SK-N-SH (cell line): ENCODE results near the gene KNOP1. TPM values are rescaled to one million over a fixed set of nuclear protein-coding genes. Genes with fewer than 3 reads are reported as not detected.
A peak's percentile ranks its signal among the peaks of the same experiment; 100 is the strongest.

Experiments
- CTCF ChIA-PET: fragments of 300-600, 350-600 bp; formaldehyde crosslinking; extraction: SDS; loops from one replicate; lab custom pipeline; 2021; lab: Yijun Ruan, JAX
- POLR2A ChIA-PET: fragments of 350-600 bp; sonication (Branson Sonifier 250); formaldehyde crosslinking; extraction: SDS; loops from one replicate; lab custom pipeline; 2020; ENCODE audit warnings: antibody characterized with exemption, inconsistent platforms; lab: Yijun Ruan, JAX
- DNase-seq: peaks from one replicate; pipeline ENCODE4 v3.0.0; 2012
- H2AFZ ChIP-seq: fragments of 200-600 bp; sonication (generic); 2 replicates; pipeline ENCODE4 v1.8.1; 2016; ENCODE audit warnings: antibody characterized with exemption, mild to moderate bottlenecking, low read depth
- H3F3A ChIP-seq: fragments of 200-600 bp; sonication (generic); replicated peaks from 2 replicates; pipeline ENCODE3; 2016; ENCODE audit warnings: antibody characterized with exemption, mild to moderate bottlenecking; ENCODE audit not compliant: insufficient read depth
- H3K27ac ChIP-seq, 2 experiments: fragments of 200-500 bp in 1 of 2; fragments of 200-600 bp in 1 of 2; sonication (Bioruptor generic) in 1 of 2; sonication (generic), shearing (Covaris generic) in 1 of 2; 2 replicates each; pipeline versions ENCODE4 v1.5.1 to v1.6.1; 2014 to 2016; ENCODE audit warnings: low read depth in 2 of 2, inconsistent platforms in 1 of 2, low read length in 1 of 2, mild to moderate bottlenecking in 1 of 2, mixed read lengths in 1 of 2
- H3K27me3 ChIP-seq: fragments of 200-600 bp; sonication (generic), shearing (Covaris generic); 2 replicates; pipeline ENCODE4 v1.6.1; 2016; ENCODE audit warnings: mixed run types; ENCODE audit not compliant: insufficient read depth
- H3K36me3 ChIP-seq, 2 experiments: fragments of 200-500 bp in 1 of 2; fragments of 200-600 bp in 1 of 2; sonication (Bioruptor generic) in 1 of 2; sonication (generic) in 1 of 2; replicated peaks in 1 of 2; 2 replicates each; pipeline versions ENCODE3 to v1.5.1; 2014 to 2016; ENCODE audit warnings: low read length in 1 of 2, mild to moderate bottlenecking in 1 of 2; ENCODE audit not compliant: insufficient read depth in 2 of 2, control insufficient read depth in 1 of 2
- H3K4me1 ChIP-seq, 2 experiments: fragments of 200-500 bp in 1 of 2; fragments of 200-600 bp in 1 of 2; sonication (Bioruptor generic) in 1 of 2; sonication (generic), shearing (Covaris generic) in 1 of 2; 2 replicates each; pipeline versions ENCODE4 v1.5.1 to v1.6.1; 2014 to 2016; ENCODE audit warnings: low read depth in 1 of 2, low read length in 1 of 2, mixed run types in 1 of 2; ENCODE audit not compliant: insufficient read depth in 2 of 2, control insufficient read depth in 1 of 2
- H3K4me2 ChIP-seq: fragments of 200-600 bp; sonication (generic), shearing (Covaris generic); 2 replicates; pipeline ENCODE4 v1.6.1; 2017; ENCODE audit warnings: mixed run types
- H3K4me3 ChIP-seq, 2 experiments: fragments of 200-500 bp in 1 of 2; fragments of 200-600 bp in 1 of 2; sonication (Bioruptor generic) in 1 of 2; sonication (generic), shearing (Covaris generic) in 1 of 2; 2 replicates each; pipeline versions ENCODE4 v1.5.1 to v1.8.1; 2014 to 2016; ENCODE audit warnings: low read depth in 2 of 2, inconsistent platforms in 1 of 2, low read length in 1 of 2, mild to moderate bottlenecking in 1 of 2, mixed read lengths in 1 of 2, moderate library complexity in 1 of 2
- H3K79me2 ChIP-seq: fragments of 200-600 bp; sonication (generic); 2 replicates; pipeline ENCODE4 v1.8.1; 2017; ENCODE audit warnings: mild to moderate bottlenecking; ENCODE audit not compliant: insufficient read depth
- H3K9ac ChIP-seq: fragments of 200-600 bp; sonication (generic); 2 replicates; pipeline ENCODE4 v1.6.1; 2017; ENCODE audit warnings: mixed run types
- H3K9me2 ChIP-seq: fragments of 200-600 bp; sonication (generic); 2 replicates; pipeline ENCODE4 v1.6.1; 2017; ENCODE audit warnings: mixed run types
- H3K9me3 ChIP-seq: fragments of 200-600 bp; sonication (generic); 2 replicates; pipeline ENCODE4 v1.6.1; 2017; ENCODE audit warnings: mixed run types, mild to moderate bottlenecking, moderate library complexity
- H4K20me1 ChIP-seq: fragments of 200-600 bp; sonication (generic); 2 replicates; pipeline ENCODE4 v1.6.1; 2017; ENCODE audit warnings: mild to moderate bottlenecking, mixed run types; ENCODE audit not compliant: insufficient read depth
- EP300 ChIP-seq, 2 experiments: IDR thresholded peaks; 2 replicates each; pipeline versions ENCODE4 v1.4.0 to v1.6.1; 2012; ENCODE audit warnings: borderline replicate concordance in 1 of 2, low read depth in 1 of 2, low read length in 1 of 2
- FOXJ3 ChIP-seq: sonication (generic); formaldehyde crosslinking; IDR thresholded peaks from 2 replicates; pipeline ENCODE4 v1.5.1; 2020; ENCODE audit warnings: mild to moderate bottlenecking, missing genetic modification reagents
- FOXM1 ChIP-seq: IDR thresholded peaks from 2 replicates; pipeline ENCODE4 v1.4.0; 2012; ENCODE audit warnings: low read depth, mild to moderate bottlenecking
- NFIC ChIP-seq: IDR thresholded peaks from 2 replicates; pipeline ENCODE4 v1.4.0; 2012; ENCODE audit warnings: borderline replicate concordance
- NRF1 ChIP-seq: IDR thresholded peaks from 2 replicates; pipeline ENCODE4 v1.6.1; 2012; ENCODE audit warnings: low read depth, mild to moderate bottlenecking, low read length
- RCOR1 ChIP-seq: fragments of 150-350 bp; IDR thresholded peaks from 2 replicates; pipeline ENCODE4 v1.6.1; 2017; ENCODE audit warnings: antibody characterized with exemption, low read length
- TEAD4 ChIP-seq: IDR thresholded peaks from 2 replicates; pipeline ENCODE4 v1.4.0; 2012; ENCODE audit warnings: mild to moderate bottlenecking, borderline replicate concordance; ENCODE audit not compliant: insufficient read depth
- WGBS: methylation state at CpG from one replicate; pipeline ENCODE4 v1.1.6; 2017; ENCODE audit warnings: low lambda C conversion rate; 5-methylcytosine and 5-hydroxymethylcytosine counted together
- polyA plus RNA-seq, 3 experiments: library from polyadenylated mRNA; depleted of rRNA; stranded (reverse); fragments of >200 nt; gene quantifications; 2 replicates each; pipeline ENCODE4 v1.2.3, GENCODE V29; 2012
- TF ChIP-seq, protein P1 (sequence below): fragments of 150-350 bp; IDR thresholded peaks from 2 replicates; pipeline ENCODE4 v1.6.1; 2016; ENCODE audit warnings: mild to moderate bottlenecking, low read depth, low read length
- TF ChIP-seq, protein P2 (sequence below): IDR thresholded peaks from 2 replicates; pipeline ENCODE4; 2012
- TF ChIP-seq, protein P3 (sequence below): fragments of 200-600 bp; sonication (generic); IDR thresholded peaks from 2 replicates; pipeline ENCODE4 v1.6.1; 2017; ENCODE audit warnings: antibody characterized with exemption, mild to moderate bottlenecking, moderate library complexity
- TF ChIP-seq, protein P4 (sequence below): IDR thresholded peaks from 2 replicates; pipeline ENCODE4 v1.6.1; 2012; ENCODE audit warnings: mild to moderate bottlenecking, low read depth, low read length, moderate library complexity

Gene KNOP1
- polyA plus RNA-seq, 1 of the 3 experiments (the other 2 are of a cell fraction): 13.2 TPM

DNA sequence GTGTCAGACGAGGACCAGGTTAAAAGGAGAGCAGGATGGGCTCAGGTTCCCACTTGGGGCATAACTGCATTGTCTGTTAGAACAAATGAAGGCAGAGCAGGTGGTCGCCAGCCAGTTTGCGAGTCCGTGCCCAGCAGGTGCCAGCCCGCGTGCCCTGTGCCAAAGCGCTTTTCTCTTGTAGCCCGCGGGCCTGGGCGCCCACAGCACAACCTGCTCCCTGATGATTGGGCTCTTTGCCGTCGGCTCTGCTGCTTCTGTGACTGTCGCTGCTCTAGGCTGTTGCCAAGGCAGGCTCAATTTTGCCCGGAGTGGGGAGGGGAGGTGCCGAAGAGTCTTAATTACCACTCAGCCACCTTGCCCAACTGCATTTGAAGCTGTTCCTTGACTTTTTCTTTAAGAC lies 21.1 kb downstream of the KNOP1 start:
- CTCF ChIA-PET: interaction anchor here (0.7 to 1.3 kb wide), 2 partner anchors 187 to 190 kb away, joined by 3 read pairs; partner anchors contain the start of gene GPRC5B
- Histone ChIP-seq H3K27ac (peak overlapping the region; percentile 56 to 62), H3K4me2 (no peak overlapping the region), H3F3A (peaks cover 24% of the 10 kb centered on the region), H3K9me2 (no peaks in the 10 kb centered on the region), H3K4me3 (no peak overlapping the region), H3K4me1 (peaks cover 16% of the 10 kb centered on the region in 2 experiments), H2AFZ (no peak overlapping the region), H3K36me3 (peaks cover 15 to 22% of the 10 kb centered on the region in 2 experiments), H3K9ac (no peak overlapping the region), H4K20me1 (peaks cover 23% of the 10 kb centered on the region), H3K27me3 (no peaks in the 10 kb centered on the region), H3K9me3 (no peaks in the 10 kb centered on the region), H3K79me2 (peaks cover 8% of the 10 kb centered on the region; the same call in 1 of the 2 replicates)
- 97% methylated on average over 12 of the region's 15 CpGs for WGBS
- DNase-seq: no peak
- TF ChIP-seq RCOR1 (no peak), NFIC (no peak), FOXJ3 (CRISPR knock-in tag) (no peak), EP300 (IDR thresholded peaks at IDR 0.05; ENCODE audit: borderline replicate concordance in 1 of 2, low read depth in 1 of 2, low read length in 1 of 2) (no peak), FOXM1 (no peak), NRF1 (no peak), TEAD4 (no peak)
- TF ChIP-seq, protein P1, sequence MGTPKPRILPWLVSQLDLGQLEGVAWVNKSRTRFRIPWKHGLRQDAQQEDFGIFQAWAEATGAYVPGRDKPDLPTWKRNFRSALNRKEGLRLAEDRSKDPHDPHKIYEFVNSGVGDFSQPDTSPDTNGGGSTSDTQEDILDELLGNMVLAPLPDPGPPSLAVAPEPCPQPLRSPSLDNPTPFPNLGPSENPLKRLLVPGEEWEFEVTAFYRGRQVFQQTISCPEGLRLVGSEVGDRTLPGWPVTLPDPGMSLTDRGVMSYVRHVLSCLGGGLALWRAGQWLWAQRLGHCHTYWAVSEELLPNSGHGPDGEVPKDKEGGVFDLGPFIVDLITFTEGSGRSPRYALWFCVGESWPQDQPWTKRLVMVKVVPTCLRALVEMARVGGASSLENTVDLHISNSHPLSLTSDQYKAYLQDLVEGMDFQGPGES: no peak
- TF ChIP-seq, protein P2, sequence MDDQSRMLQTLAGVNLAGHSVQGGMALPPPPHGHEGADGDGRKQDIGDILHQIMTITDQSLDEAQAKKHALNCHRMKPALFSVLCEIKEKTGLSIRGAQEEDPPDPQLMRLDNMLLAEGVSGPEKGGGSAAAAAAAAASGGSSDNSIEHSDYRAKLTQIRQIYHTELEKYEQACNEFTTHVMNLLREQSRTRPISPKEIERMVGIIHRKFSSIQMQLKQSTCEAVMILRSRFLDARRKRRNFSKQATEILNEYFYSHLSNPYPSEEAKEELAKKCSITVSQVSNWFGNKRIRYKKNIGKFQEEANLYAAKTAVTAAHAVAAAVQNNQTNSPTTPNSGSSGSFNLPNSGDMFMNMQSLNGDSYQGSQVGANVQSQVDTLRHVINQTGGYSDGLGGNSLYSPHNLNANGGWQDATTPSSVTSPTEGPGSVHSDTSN: no peak
- TF ChIP-seq, protein P3, sequence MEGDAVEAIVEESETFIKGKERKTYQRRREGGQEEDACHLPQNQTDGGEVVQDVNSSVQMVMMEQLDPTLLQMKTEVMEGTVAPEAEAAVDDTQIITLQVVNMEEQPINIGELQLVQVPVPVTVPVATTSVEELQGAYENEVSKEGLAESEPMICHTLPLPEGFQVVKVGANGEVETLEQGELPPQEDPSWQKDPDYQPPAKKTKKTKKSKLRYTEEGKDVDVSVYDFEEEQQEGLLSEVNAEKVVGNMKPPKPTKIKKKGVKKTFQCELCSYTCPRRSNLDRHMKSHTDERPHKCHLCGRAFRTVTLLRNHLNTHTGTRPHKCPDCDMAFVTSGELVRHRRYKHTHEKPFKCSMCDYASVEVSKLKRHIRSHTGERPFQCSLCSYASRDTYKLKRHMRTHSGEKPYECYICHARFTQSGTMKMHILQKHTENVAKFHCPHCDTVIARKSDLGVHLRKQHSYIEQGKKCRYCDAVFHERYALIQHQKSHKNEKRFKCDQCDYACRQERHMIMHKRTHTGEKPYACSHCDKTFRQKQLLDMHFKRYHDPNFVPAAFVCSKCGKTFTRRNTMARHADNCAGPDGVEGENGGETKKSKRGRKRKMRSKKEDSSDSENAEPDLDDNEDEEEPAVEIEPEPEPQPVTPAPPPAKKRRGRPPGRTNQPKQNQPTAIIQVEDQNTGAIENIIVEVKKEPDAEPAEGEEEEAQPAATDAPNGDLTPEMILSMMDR: no peak
- TF ChIP-seq, protein P4, sequence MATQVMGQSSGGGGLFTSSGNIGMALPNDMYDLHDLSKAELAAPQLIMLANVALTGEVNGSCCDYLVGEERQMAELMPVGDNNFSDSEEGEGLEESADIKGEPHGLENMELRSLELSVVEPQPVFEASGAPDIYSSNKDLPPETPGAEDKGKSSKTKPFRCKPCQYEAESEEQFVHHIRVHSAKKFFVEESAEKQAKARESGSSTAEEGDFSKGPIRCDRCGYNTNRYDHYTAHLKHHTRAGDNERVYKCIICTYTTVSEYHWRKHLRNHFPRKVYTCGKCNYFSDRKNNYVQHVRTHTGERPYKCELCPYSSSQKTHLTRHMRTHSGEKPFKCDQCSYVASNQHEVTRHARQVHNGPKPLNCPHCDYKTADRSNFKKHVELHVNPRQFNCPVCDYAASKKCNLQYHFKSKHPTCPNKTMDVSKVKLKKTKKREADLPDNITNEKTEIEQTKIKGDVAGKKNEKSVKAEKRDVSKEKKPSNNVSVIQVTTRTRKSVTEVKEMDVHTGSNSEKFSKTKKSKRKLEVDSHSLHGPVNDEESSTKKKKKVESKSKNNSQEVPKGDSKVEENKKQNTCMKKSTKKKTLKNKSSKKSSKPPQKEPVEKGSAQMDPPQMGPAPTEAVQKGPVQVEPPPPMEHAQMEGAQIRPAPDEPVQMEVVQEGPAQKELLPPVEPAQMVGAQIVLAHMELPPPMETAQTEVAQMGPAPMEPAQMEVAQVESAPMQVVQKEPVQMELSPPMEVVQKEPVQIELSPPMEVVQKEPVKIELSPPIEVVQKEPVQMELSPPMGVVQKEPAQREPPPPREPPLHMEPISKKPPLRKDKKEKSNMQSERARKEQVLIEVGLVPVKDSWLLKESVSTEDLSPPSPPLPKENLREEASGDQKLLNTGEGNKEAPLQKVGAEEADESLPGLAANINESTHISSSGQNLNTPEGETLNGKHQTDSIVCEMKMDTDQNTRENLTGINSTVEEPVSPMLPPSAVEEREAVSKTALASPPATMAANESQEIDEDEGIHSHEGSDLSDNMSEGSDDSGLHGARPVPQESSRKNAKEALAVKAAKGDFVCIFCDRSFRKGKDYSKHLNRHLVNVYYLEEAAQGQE: no peak
- POLR2A ChIA-PET: interaction anchor here (1.0 kb wide), 1 partner anchor 21 kb away, joined by 3 read pairs; the partner anchor contains the start of genes IQCK and KNOP1
